ENCODE data around the gene PHF10.

PHF10 gene

DNA sequence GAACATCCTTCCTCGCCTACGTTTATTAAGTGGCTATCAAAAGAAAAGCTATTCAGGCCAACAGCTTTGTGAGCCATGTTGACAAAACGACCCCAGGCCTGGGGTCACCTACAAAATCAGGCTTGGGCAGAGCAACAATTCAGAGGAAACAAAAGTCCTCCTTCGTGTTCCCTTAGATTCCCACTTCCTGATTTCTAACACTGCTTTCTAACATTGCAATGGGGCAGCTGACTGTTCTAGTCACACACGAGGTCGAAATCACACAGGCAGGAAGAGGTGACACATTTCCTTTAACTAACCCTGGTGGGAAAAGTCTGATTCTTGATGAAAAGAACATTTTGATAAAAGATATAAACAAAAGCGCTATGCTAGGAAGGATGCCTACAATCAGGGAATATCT lies 54.4 kb downstream of the PHF10 start:
- DNase-seq, result no peak

- no peak for DNase-seq
These were observed 55.2 kb downstream of the PHF10 start for GRCh38 chr6:169669147-169669546.

- DNase-seq, result no peak
These were observed 56.0 kb downstream of the PHF10 start for GRCh38 chr6:169668203-169668847.

GRCh38 chr6:169667716-169668115 lies 56.6 kb downstream of the PHF10 start:
- DNase-seq, result no peak

DNA sequence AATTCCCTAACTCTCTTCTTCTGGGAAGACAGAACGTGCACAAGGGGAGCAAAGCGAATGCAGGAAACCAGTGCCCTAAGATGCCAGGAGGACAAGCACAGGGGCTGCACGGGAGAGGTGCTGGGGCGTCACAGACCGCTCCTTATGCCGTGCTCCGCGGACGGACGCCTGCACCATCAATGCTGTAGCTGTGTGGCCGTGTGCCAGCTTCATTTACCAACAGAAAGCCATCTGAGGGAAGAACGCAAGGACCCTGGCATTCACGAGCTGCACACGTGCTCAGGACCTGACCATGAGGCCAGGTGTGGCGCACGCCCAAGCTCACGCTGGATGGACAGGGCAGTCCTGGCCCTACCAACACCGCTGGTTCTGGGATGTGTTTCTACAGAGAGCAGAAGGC lies 57.9 kb downstream of the PHF10 start:
- DNase-seq, result no peak

- no peak for DNase-seq
These were observed 59.0 kb downstream of the PHF10 start for GRCh38 chr6:169665289-169665688.

GRCh38 chr6:169664227-169664626 lies 60.1 kb downstream of the PHF10 start:
- DNase-seq, result no peak

DNA sequence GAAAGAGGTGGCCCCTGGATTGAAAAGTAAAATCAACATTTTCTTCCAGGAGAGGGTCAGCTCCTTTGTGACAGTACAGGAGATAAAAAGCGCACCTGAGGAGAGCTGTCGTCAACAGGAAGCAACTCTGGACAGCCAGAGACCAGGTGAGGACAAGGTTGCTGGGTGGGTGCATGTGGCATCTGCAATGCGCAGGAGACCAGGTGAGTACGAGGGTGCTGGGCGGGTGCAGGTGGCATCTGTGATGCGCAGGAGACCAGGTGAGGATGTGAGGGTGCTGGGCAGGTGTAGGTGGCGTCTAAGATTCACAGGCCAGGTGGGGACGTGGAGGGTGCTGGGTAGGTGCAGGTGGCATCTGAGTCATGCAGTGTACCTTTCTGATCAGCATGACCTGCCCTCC lies 60.8 kb downstream of the PHF10 start:
- no peak for DNase-seq

DNA sequence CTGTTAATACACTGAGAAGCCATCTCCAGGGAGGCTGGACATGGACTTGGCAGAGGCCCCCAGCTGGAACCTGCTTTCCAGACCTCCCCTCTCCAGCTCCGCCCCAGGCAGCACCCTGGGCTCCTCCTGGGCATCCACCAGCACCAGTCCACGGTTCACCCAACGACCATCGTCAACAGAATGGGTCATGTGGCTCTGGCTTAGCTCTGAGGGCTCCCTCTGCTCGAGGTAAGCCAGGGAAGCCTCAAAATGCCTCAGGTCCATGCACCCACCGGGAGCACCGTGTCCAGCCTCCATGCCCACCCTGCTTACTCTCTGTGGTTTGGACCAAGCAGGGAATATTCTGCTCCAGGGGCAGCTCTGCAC lies 62.9 kb downstream of the PHF10 start:
- DNase-seq, result no peak

GRCh38 chr6:169660751-169661390 lies 63.4 kb downstream of the PHF10 start:
- DNase-seq, result no peak

DNA sequence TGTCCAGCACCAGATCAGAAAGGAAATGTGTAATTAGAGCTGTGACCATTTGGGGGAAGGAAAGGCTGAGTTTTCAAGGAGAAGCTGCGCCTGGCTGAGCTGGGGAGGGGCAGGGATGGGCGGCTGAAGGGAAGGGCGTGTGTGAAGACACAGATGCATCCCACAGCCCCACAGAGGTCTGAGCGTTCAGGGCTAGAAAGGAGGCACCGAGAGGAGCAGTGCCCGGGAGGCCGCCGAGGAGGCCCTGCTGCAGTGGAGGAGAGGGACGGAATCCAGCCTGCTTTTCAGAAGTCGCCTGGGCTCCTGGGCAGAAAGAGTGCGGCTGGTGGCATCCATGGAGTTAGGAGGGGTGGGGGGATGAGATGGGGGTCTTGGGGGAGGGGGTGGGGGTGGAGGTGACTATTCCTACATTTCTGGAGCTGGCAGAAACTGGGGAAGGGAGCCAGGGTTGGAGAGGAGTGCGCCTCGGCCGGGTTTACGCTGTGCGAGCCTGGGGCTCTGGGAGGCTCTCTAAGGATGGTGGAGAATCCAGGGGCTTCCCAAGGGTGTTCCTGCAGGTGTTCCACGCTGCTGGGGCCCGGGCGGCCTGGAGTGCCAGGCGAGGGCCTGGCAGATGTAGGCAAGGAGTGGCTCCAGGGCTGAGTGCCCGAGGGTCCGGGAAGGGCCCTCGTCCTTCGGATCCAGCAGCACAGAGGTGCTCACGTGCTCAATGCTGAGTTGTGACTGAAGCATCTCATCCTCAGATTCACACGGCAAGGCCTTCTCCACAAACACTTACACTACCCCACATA lies 64.3 kb downstream of the PHF10 start:
- no peak for DNase-seq

DNA sequence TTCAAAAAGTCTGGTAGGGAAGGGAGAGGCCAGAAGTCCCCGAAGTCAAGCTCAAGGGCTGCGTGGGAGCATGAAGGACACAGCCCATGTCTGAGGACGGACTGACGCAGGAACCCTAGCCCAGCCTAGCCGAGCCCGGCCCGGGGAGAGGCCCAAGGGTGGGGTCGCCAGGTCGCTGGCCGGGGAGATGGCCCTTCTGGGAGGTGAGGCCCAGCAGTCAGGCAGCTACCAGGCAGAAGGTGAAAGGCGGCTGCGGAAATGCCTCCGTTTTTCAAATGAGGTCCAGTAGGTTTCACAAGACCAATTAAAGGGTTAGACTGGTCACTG lies 67.1 kb downstream of the PHF10 start:
- no peak for DNase-seq

DNA sequence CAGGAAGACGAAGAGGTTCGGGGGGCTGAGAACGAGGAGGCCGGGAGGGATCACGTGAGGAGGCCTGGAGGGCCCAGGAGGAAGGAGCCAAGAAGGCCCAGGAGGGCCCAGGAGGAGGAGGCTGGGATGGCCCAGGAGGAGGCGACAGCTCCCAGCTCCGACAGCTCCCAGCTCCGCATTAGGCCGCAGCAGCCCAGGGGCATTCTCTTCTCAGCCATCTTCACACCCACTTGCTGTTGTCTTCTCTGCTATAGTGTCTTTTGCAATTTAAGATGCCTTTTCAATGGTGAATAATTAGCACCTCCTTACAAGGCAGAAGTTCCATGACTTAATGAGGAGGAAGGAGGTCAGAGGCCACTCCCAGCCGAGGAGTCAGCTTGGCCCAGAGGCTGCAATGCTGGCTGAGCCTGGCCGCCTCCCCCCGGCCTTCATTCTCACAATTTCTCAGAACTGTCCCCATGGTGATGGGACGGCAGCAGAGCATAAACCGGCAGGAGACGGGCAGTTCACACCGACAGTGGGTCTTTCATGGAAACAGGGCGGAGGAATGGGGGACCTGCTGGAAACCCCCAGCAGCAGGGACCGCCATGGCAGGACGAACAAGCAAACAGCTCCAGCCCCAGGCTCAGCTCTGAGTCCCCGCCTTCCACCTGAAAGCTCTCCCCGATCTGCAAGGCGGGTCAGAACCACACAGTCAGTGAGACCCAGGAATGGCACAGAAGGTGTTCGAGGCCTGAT lies 67.6 kb downstream of the PHF10 start:
- no peak for DNase-seq

GRCh38 chr6:169654598-169655391 lies 69.5 kb downstream of the PHF10 start:
- peak; percentile 84 for DNase-seq

Data from left hindlimb (tissue), 1 donor.